ENCODE measurements around the gene PCYT1A.
"Not testable (repeated sequence)": the region's sequence is repeated elsewhere in the genome, so short reads cannot be mapped to it uniquely, and the experiment has no call there.

PCYT1A gene

GRCh38 chr3:196214783-196215441 lies 72.6 kb downstream of the PCYT1A start:
- no peak for DNase-seq (ENCODE audit: low read depth)

- DNase-seq (ENCODE audit: low read depth), result no peak
These were observed 76.6 kb downstream of the PCYT1A start, which contains the start of gene ZDHHC19 for GRCh38 chr3:196210673-196211556. Gene ZDHHC19 (minus strand): TSS chr3:196211400. CDS start chr3:196211315, 85 bp downstream.

GRCh38 chr3:196209944-196210672 lies 77.4 kb downstream of the PCYT1A start:
- not testable (repeated sequence) for DNase-seq (ENCODE audit: low read depth)

- DNase-seq (ENCODE audit: low read depth), result no peak
These were observed 78.4 kb downstream of the PCYT1A start for GRCh38 chr3:196208942-196209695.

- DNase-seq (ENCODE audit: low read depth), result peak; percentile 57
These were observed 79.5 kb downstream of the PCYT1A start for GRCh38 chr3:196207833-196208607.

- peak; percentile 24 for DNase-seq (ENCODE audit: low read depth)
These were observed 80.2 kb downstream of the PCYT1A start for GRCh38 chr3:196207159-196207832.

- not testable (repeated sequence) for DNase-seq (ENCODE audit: low read depth)
These were observed 81.9 kb downstream of the PCYT1A start for GRCh38 chr3:196205442-196206205.

- DNase-seq (ENCODE audit: low read depth), result no peak
These were observed 83.7 kb downstream of the PCYT1A start for GRCh38 chr3:196203846-196204245.

- no peak for DNase-seq (ENCODE audit: low read depth)
These were observed 85.0 kb downstream of the PCYT1A start for GRCh38 chr3:196202516-196202970.

- DNase-seq (ENCODE audit: low read depth), result no peak
These were observed 88.5 kb downstream of the PCYT1A start for GRCh38 chr3:196198771-196199753.

GRCh38 chr3:196198081-196198675 lies 89.3 kb downstream of the PCYT1A start:
- no peak for DNase-seq (ENCODE audit: low read depth)

GRCh38 chr3:196197524-196197923 lies 90.0 kb downstream of the PCYT1A start:
- DNase-seq (ENCODE audit: low read depth), result no peak

- no peak for DNase-seq (ENCODE audit: low read depth)
These were observed 91.8 kb downstream of the PCYT1A start for GRCh38 chr3:196195664-196196265.

GRCh38 chr3:196194542-196194915 lies 93.0 kb downstream of the PCYT1A start:
- DNase-seq (ENCODE audit: low read depth), result no peak

GRCh38 chr3:196193736-196194541 lies 93.6 kb downstream of the PCYT1A start:
- DNase-seq (ENCODE audit: low read depth), result no peak

- DNase-seq (ENCODE audit: low read depth), result no peak
These were observed 94.3 kb downstream of the PCYT1A start for GRCh38 chr3:196193133-196193735.

Data from T-helper 22 cell (primary cell).